Measurements from ENCODE around the gene GLIS1. TPM values are rescaled to one million over a fixed set of nuclear protein-coding genes. Genes with fewer than 3 reads are reported as not detected.

Gene GLIS1
- polyA plus RNA-seq, 1 donor from 2014 or later, result not detected

DNA sequence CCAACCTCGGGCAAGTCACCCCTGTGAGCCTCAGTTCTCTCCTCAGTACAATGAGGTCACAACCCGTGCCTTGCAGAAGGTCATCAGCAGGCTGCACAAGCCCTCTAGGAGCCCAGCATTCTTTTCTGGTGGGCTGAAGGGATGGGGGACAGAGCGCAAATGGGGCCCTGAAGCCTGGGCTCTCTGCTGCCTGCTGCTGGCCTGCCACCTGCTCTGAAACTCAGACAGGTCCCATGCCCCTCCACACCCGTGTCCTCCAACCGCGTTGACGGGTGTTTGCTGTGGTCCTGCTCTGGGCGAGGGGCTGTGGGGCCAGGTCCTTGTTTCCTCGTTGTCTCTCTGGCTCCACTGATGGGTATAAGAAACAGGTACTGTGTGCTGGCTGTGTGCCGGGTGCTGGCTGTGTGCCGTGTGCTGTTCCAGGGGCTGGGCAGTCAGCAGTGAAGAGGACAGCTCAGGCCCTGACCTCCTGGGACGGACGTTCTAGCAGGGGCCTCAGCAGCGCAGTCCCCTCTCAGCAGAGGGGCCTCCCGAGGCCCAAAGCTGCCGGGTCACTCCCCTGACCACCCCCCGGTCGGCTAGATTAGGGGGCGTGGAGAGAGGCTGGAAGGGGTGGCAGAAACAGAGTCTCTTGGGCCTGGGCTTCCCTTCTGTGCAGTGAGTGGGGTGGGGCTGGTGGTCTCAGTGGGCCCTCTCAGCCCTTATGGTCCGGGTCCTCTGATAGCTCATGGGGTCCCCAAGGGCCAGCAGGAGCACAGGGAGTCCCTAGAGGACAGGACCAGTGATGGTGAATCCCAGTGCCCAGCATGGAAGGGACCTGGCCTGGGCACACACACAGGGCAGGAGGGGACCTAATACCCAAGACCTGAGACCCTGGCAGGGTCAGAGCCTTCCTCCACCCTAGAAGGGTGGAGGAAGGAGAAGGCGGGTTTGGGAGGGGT is 237.6 kb downstream of the GLIS1 start:
- no peaks in the 10 kb centered on the region for H3K79me2 ChIP-seq (replicated peaks; ENCODE audit: insufficient read depth, low read length)
- no peaks in the 10 kb centered on the region for H3K9me3 ChIP-seq (ENCODE audit: low read length)
- H3K4me2 ChIP-seq (ENCODE audit: low read length), result no peak overlapping the region
- H4K20me1 ChIP-seq (ENCODE audit: insufficient read depth), result no peaks in the 10 kb centered on the region
- H2AFZ ChIP-seq (ENCODE audit: low read depth, low read length), result no peak overlapping the region
- H3F3A ChIP-seq (ENCODE audit: insufficient read depth, low read length, poor library complexity, severe bottlenecking), result no peaks in the 10 kb centered on the region
- no peaks in the 10 kb centered on the region for H3K36me3 ChIP-seq (ENCODE audit: insufficient read depth, low read length)
- no peak overlapping the region for H3K27ac ChIP-seq (ENCODE audit: low read length)
- TF ChIP-seq, protein P1, sequence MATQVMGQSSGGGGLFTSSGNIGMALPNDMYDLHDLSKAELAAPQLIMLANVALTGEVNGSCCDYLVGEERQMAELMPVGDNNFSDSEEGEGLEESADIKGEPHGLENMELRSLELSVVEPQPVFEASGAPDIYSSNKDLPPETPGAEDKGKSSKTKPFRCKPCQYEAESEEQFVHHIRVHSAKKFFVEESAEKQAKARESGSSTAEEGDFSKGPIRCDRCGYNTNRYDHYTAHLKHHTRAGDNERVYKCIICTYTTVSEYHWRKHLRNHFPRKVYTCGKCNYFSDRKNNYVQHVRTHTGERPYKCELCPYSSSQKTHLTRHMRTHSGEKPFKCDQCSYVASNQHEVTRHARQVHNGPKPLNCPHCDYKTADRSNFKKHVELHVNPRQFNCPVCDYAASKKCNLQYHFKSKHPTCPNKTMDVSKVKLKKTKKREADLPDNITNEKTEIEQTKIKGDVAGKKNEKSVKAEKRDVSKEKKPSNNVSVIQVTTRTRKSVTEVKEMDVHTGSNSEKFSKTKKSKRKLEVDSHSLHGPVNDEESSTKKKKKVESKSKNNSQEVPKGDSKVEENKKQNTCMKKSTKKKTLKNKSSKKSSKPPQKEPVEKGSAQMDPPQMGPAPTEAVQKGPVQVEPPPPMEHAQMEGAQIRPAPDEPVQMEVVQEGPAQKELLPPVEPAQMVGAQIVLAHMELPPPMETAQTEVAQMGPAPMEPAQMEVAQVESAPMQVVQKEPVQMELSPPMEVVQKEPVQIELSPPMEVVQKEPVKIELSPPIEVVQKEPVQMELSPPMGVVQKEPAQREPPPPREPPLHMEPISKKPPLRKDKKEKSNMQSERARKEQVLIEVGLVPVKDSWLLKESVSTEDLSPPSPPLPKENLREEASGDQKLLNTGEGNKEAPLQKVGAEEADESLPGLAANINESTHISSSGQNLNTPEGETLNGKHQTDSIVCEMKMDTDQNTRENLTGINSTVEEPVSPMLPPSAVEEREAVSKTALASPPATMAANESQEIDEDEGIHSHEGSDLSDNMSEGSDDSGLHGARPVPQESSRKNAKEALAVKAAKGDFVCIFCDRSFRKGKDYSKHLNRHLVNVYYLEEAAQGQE (IDR thresholded peaks at IDR 0.05; ENCODE audit: borderline replicate concordance), result no peak
- TF ChIP-seq, protein P2, sequence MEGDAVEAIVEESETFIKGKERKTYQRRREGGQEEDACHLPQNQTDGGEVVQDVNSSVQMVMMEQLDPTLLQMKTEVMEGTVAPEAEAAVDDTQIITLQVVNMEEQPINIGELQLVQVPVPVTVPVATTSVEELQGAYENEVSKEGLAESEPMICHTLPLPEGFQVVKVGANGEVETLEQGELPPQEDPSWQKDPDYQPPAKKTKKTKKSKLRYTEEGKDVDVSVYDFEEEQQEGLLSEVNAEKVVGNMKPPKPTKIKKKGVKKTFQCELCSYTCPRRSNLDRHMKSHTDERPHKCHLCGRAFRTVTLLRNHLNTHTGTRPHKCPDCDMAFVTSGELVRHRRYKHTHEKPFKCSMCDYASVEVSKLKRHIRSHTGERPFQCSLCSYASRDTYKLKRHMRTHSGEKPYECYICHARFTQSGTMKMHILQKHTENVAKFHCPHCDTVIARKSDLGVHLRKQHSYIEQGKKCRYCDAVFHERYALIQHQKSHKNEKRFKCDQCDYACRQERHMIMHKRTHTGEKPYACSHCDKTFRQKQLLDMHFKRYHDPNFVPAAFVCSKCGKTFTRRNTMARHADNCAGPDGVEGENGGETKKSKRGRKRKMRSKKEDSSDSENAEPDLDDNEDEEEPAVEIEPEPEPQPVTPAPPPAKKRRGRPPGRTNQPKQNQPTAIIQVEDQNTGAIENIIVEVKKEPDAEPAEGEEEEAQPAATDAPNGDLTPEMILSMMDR (IDR thresholded peaks at IDR 0.05; ENCODE audit: poor library complexity, severe bottlenecking), result no peak
- TF ChIP-seq RAD21 (conservative IDR thresholded peaks at IDR 0.05) (no peak), MXI1 (conservative IDR thresholded peaks at IDR 0.05; ENCODE audit: poor library complexity, severe bottlenecking) (no peak), TAF1 (IDR thresholded peaks at IDR 0.05; ENCODE audit: low read depth) (no peak), SMC3 (conservative IDR thresholded peaks at IDR 0.05; ENCODE audit: poor library complexity) (no peak), POLR2AphosphoS5 (IDR thresholded peaks at IDR 0.05) (no peak), EP300 (conservative IDR thresholded peaks at IDR 0.05; ENCODE audit: poor library complexity, severe bottlenecking) (no peak), EZH2 (IDR thresholded peaks at IDR 0.05; ENCODE audit: borderline replicate concordance, insufficient read depth, low read length, poor library complexity, severe bottlenecking) (no peak)
- H3K27me3 ChIP-seq (ENCODE audit: insufficient read depth, low read depth, low read length), result no peaks in the 10 kb centered on the region
- H3K9me2 ChIP-seq (ENCODE audit: insufficient read depth, low read length), result no peaks in the 10 kb centered on the region
- H3K4me3 ChIP-seq (ENCODE audit: low read length), result no peak overlapping the region
- H3K9ac ChIP-seq (ENCODE audit: low read length), result no peak overlapping the region

DNA sequence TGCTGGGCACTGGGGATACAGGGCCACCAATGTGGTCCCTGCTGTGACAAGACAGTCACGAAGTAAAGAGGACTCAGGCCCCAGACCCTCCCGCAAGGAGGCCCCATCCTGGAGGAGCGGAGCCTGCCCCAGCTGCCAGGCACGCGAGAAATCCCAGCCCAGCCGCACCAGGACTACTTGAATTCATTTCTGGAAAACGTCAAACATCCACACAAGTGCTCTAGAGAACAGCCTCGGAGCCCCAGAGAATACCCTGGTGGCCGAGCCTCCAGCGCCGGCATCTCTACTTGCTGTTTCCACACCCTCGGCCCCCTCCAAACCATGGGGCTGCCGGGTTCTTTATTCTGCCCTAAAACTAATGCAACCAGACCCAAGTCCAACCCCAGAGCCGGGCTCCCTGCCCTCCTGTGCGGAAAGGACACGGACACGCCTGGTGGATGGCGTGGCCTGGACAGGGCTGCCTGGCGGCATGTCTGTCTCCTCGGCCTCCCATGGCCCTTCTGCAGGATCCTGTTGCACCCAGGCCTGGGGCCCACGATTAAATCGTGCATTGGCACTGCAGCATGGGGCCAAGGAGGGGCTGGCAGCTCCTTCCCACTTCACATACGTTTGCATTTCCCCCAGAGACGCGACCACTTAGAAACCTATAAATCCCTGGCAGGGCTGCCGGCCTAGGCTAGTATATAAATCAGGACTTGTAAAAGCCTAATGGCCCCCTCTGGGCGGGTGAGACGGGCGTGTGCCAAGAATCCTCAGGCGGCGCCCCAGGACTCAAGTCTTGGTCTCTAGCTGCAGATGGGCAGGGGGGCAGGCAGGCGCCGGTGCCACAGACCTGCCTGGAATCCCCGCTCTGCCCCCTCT is 238.5 kb downstream of the GLIS1 start:
- H3K9ac ChIP-seq (ENCODE audit: low read length), result no peak overlapping the region
- H3F3A ChIP-seq (ENCODE audit: insufficient read depth, low read length, poor library complexity, severe bottlenecking), result no peaks in the 10 kb centered on the region
- H3K4me2 ChIP-seq (ENCODE audit: low read length), result no peak overlapping the region
- H2AFZ ChIP-seq (ENCODE audit: low read depth, low read length), result no peak overlapping the region
- H3K36me3 ChIP-seq (ENCODE audit: insufficient read depth, low read length), result no peaks in the 10 kb centered on the region
- H3K4me3 ChIP-seq (ENCODE audit: low read length), result no peak overlapping the region
- TF ChIP-seq RAD21 (conservative IDR thresholded peaks at IDR 0.05) (no peak), EP300 (conservative IDR thresholded peaks at IDR 0.05; ENCODE audit: poor library complexity, severe bottlenecking) (no peak), TAF1 (IDR thresholded peaks at IDR 0.05; ENCODE audit: low read depth) (no peak), SMC3 (conservative IDR thresholded peaks at IDR 0.05; ENCODE audit: poor library complexity) (no peak), MXI1 (conservative IDR thresholded peaks at IDR 0.05; ENCODE audit: poor library complexity, severe bottlenecking) (no peak), EZH2 (IDR thresholded peaks at IDR 0.05; ENCODE audit: borderline replicate concordance, insufficient read depth, low read length, poor library complexity, severe bottlenecking) (no peak), POLR2AphosphoS5 (IDR thresholded peaks at IDR 0.05) (no peak)
- TF ChIP-seq, protein P1 (IDR thresholded peaks at IDR 0.05; ENCODE audit: borderline replicate concordance), result no peak
- TF ChIP-seq, protein P2 (IDR thresholded peaks at IDR 0.05; ENCODE audit: poor library complexity, severe bottlenecking), result no peak
- no peaks in the 10 kb centered on the region for H3K9me2 ChIP-seq (ENCODE audit: insufficient read depth, low read length)
- H3K9me3 ChIP-seq (ENCODE audit: low read length), result no peaks in the 10 kb centered on the region
- H4K20me1 ChIP-seq (ENCODE audit: insufficient read depth), result no peaks in the 10 kb centered on the region
- no peak overlapping the region for H3K27ac ChIP-seq (ENCODE audit: low read length)
- no peaks in the 10 kb centered on the region for H3K27me3 ChIP-seq (ENCODE audit: insufficient read depth, low read depth, low read length)
- no peaks in the 10 kb centered on the region for H3K79me2 ChIP-seq (replicated peaks; ENCODE audit: insufficient read depth, low read length)

Measured in neural cell (in vitro differentiated cells).